Skin epidermis (tissue), 12 donors: ENCODE results near the gene VAMP5.
"Not testable (repeated sequence)": the region's sequence is repeated elsewhere in the genome, so short reads cannot be mapped to it uniquely, and the experiment has no call there.

Source experiments
- H3K27ac ChIP-seq, 21 experiments: fragments of 200-600 bp; sonication (generic) in 11 of 21; one replicate each; pipeline ENCODE4 v1.5.0; 2020; ENCODE audit warnings: mild to moderate bottlenecking in 3 of 21, inconsistent platforms in 2 of 21, moderate library complexity in 2 of 21
- H3K4me3 ChIP-seq, 7 experiments: fragments of 200-600 bp; sonication (generic) in 2 of 7; one replicate each; pipeline ENCODE4 v1.5.0; 2020; ENCODE audit warnings: inconsistent platforms in 2 of 7, mild to moderate bottlenecking in 2 of 7, moderate library complexity in 1 of 7

The VAMP5 gene

GRCh38 chr2:85584354-85584856, at the start of gene VAMP5:
Gene VAMP5, plus strand, starts transcription at chr2:85584431. Its CDS starts 60 bp downstream, at chr2:85584491.
- peak within 1 kb of the TSS; percentile 69 to 96 (median 87) for H3K27ac ChIP-seq

GRCh38 chr2:85534881-85535280, 49.4 kb upstream of the VAMP5 start:
- H3K4me3 ChIP-seq, result no peak overlapping the region
- peak overlapping the region in 4 of 21 experiments; percentile 26 to 99 (median 55) for H3K27ac ChIP-seq

More at GRCh38 chr2:85584354-85584856, at the start of gene VAMP5:
- H3K4me3 ChIP-seq, result peak within 1 kb of the TSS; percentile 31 to 58 (median 50)

- Histone ChIP-seq H3K27ac (peak overlapping the region in 6 of 21 experiments; percentile 8 to 99 (median 99)), H3K4me3 (no peak overlapping the region)
These were observed 47.8 kb upstream of the VAMP5 start for GRCh38 chr2:85536479-85536878.

GRCh38 chr2:85537600-85538506, 46.4 kb upstream of the VAMP5 start:
- Histone ChIP-seq H3K4me3 (peak overlapping the region; percentile 69 to 96 (median 86)), H3K27ac (peak overlapping the region; percentile 84 to 100 (median 99))

- Histone ChIP-seq H3K27ac (peak within 1 kb of the TSS; percentile 96 to 100 (median 99)), H3K4me3 (peak within 1 kb of the TSS; percentile 69 to 96 (median 86))
These were observed 45.5 kb upstream of the VAMP5 start, which contains the start of gene MAT2A for GRCh38 chr2:85538507-85539360. Gene MAT2A, plus strand, starts transcription at chr2:85539168. Its CDS starts 120 bp downstream, at chr2:85539288.

GRCh38 chr2:85539361-85540132, 44.7 kb upstream of the VAMP5 start:
- Histone ChIP-seq H3K4me3 (peak overlapping the region; percentile 69 to 96 (median 86)), H3K27ac (peak overlapping the region; percentile 96 to 100 (median 99))

- Histone ChIP-seq H3K4me3 (peak overlapping the region; percentile 69 to 96 (median 86)), H3K27ac (peak overlapping the region in 20 of 21 experiments; percentile 96 to 100 (median 99))
These were observed 44.0 kb upstream of the VAMP5 start for GRCh38 chr2:85540133-85540648.

- Histone ChIP-seq H3K27ac (peak overlapping the region in 9 of 21 experiments; percentile 3 to 99 (median 98)), H3K4me3 (peak overlapping the region; percentile 69 to 96 (median 86))
These were observed 43.0 kb upstream of the VAMP5 start for GRCh38 chr2:85541262-85541661.

GRCh38 chr2:85541753-85542457, 42.3 kb upstream of the VAMP5 start:
- H3K4me3 ChIP-seq, result peak overlapping the region; percentile 69 to 96 (median 86)
- peak overlapping the region in 9 of 21 experiments; percentile 3 to 99 (median 98) for H3K27ac ChIP-seq

- Histone ChIP-seq H3K4me3 (peak overlapping the region in 1 of 7 experiments; percentile 69), H3K27ac (peak overlapping the region in 4 of 21 experiments; percentile 2 to 99 (median 60))
These were observed 41.5 kb upstream of the VAMP5 start for GRCh38 chr2:85542777-85543176.

- peak overlapping the region in 2 of 21 experiments; percentile 2 to 48 for H3K27ac ChIP-seq
- H3K4me3 ChIP-seq, result not testable (repeated sequence)
These were observed 40.0 kb upstream of the VAMP5 start for GRCh38 chr2:85544254-85544691.

GRCh38 chr2:85544915-85545779, 39.1 kb upstream of the VAMP5 start:
- H3K27ac ChIP-seq, result peak overlapping the region in 2 of 21 experiments; percentile 2 to 48
- not testable (repeated sequence) for H3K4me3 ChIP-seq

GRCh38 chr2:85545780-85546240, 38.4 kb upstream of the VAMP5 start:
- Histone ChIP-seq H3K4me3 (no peak overlapping the region), H3K27ac (peak overlapping the region in 2 of 21 experiments; percentile 6 to 62)

- peak overlapping the region in 6 of 21 experiments; percentile 7 to 54 (median 22) for H3K27ac ChIP-seq
- H3K4me3 ChIP-seq, result no peak overlapping the region
These were observed 37.0 kb upstream of the VAMP5 start for GRCh38 chr2:85547089-85547858.

GRCh38 chr2:85547859-85548607, 36.2 kb upstream of the VAMP5 start:
- no peak overlapping the region for H3K4me3 ChIP-seq
- H3K27ac ChIP-seq, result peak overlapping the region in 1 of 21 experiments; percentile 54

- Histone ChIP-seq H3K27ac (no peak overlapping the region), H3K4me3 (no peak overlapping the region)
These were observed 35.7 kb upstream of the VAMP5 start for GRCh38 chr2:85548608-85548900.
